Measurements from ENCODE around the gene TXNDC5. TPM values are rescaled to one million over a fixed set of nuclear protein-coding genes. Genes with fewer than 3 reads are reported as not detected.

TXNDC5 gene
- total RNA-seq: 62.7 TPM

GRCh38 chr6:7910654-7911344 is at the start of gene TXNDC5:
Gene TXNDC5 (minus strand): TSS chr6:7910788. CDS start chr6:7910776, 12 bp downstream.
- DNase-seq (ENCODE audit: low spot score) (peak; percentile 90), ATAC-seq (peak; percentile 87)
- intact Hi-C loops (cut with DNase I): no loop called here

- ATAC-seq: no peak
- no peak for DNase-seq (ENCODE audit: low spot score)
- intact Hi-C loops (cut with DNase I): no loop called here
These were observed 49.6 kb upstream of the TXNDC5 start for GRCh38 chr6:7960141-7960540.

GRCh38 chr6:7959453-7959852 is 48.9 kb upstream of the TXNDC5 start:
- ATAC-seq (no peak), DNase-seq (ENCODE audit: low spot score) (no peak)
- intact Hi-C loops (cut with DNase I): no loop called here

DNA sequence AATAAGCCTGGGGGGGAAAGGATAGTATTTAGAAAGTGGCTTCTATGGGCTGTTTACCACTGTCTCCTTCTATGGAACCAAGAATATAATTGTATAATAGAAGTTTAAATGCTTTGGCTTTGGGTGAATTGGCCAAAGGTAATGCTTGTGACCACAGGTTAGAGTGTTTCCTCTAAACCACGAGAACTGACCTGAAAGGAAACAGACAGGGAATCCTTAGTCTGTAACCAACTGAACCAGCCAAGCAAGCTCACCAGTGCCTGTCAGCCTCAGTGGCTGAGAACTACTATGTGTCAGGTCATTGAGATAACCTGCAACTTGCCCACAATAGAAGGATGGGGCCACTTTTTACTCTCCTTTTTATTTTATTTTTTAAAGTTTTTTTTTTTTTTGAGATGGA is 47.9 kb upstream of the TXNDC5 start:
- intact Hi-C loops (cut with DNase I): no loop called here
- ATAC-seq: no peak

GRCh38 chr6:7956257-7956656 is 45.7 kb upstream of the TXNDC5 start:
- DNase-seq (ENCODE audit: low spot score) (no peak), ATAC-seq (no peak)
- intact Hi-C loops (cut with DNase I): no loop called here

More for the DNA sequence above, 47.9 kb upstream of the TXNDC5 start:
- no peak for DNase-seq (ENCODE audit: low spot score)

DNA sequence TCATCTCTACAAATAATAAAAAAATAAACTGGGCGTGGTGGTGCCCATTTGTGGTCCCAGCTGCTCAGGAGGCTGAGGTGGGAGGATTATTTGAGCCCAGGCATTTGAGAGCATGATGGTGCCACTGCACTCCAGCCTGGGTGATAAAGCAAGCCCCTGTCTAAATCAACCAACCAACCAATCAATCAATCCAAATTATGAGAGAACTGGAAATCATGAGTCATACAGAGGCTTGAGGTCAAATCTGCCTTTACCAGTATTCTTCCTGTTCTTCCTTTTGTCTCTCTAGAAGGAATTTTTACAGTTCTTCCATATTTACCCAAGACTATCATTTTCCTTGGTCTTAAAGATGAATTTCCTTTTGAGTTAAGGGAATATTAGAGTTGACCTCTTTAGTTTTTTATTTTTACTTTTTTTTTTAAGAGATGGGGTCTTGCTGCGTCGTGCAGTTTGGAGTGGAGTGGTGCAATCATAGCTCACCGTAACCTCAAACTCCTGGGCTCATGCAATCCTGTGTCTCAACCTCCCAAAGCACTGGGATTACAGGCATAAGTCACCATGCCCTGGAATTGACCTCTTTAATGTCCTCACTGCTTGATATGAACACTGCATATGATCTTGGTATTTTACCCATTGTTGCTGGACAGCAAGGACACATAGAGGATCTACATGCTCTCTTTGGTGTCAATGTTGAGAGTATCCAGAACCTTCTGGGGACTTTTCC is 44.1 kb upstream of the TXNDC5 start:
- ATAC-seq (no peak), DNase-seq (ENCODE audit: low spot score) (no peak)
- intact Hi-C loops (cut with DNase I): no loop called here

DNA sequence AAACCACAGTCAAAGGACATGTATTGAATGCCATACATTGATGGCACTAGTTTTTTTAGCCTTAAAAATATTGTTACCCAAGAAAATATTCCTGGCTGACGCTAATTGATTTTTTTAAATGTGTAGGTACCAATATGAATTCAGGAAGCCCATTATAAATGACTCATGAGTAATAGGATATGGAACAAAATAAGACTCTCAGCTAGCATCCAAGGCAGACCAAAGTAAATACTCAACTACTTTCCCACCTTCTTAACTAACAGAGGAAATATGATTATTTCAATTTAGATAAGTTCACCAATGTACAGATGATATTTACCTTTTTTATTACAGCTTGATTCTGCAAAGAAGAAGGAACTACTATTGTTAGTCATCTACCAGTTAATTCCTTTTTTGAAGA is 43.2 kb upstream of the TXNDC5 start:
- DNase-seq (ENCODE audit: low spot score) (no peak), ATAC-seq (no peak)
- intact Hi-C loops (cut with DNase I): no loop called here

- DNase-seq (ENCODE audit: low spot score) (no peak), ATAC-seq (peak; percentile 57)
- intact Hi-C loops (cut with DNase I): no loop called here
These were observed 29.3 kb upstream of the TXNDC5 start for GRCh38 chr6:7939864-7940228.

DNA sequence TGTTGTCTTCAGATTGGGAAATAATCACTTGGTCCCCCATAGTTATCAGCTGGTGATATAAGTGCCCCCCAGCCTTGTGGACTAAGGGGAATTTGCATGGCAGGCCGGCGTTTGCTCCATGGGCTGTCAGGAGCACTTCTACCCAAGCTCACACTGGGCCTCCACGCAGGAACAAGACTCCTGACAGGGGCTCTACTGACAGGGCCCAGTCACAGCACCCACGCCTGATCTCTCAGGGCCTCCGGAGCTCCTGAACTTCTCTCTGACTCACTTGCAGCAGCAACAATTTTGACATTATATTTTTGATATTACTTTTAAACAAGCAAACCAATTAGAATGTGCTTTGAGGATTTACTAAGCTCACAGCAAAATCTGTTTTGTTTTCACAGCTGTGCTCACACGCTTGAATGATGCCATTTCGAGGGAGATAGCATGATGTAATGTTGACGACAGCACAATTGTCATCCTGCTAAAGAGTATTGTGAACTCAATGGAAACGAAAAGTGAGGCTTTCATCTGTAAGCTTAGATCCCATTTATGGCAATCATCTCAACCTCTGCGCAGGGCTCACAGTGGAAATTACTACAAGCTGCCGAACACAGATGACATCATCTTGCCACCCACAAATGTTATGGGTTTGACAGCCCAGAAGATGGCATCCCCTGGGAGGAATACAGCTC is 28.7 kb upstream of the TXNDC5 start:
- no peak for DNase-seq (ENCODE audit: low spot score)
- intact Hi-C loops (cut with DNase I): no loop called here
- peak; percentile 80 for ATAC-seq

DNA sequence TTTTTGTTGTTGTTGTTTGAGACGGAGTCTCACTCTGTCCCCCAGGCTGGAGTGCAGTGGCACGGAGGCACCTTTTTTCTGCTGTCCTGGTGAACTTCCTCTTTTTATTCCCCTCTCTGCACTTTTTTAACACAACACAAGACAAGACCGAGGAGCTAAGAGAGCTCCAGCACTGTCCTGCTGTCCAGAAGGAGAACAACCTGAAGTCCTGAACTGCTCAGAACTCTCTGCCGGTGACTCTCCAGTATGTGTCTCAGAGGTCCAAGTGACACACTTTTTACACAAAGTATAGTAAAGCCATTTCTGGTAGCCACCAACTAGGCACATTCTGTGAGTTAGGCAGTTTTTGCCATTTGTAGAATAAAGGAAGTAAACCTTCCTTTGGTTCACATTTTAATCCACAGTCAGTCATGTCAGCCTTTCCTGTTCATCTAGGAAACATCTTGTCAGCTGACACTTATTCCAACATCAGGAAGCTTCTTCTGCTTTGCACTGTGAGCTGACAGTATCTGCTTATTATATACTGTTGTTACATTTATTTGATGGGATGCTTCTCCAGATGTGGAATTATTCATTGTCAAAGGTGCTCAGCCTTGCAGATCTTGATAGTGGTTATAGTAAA is 28.1 kb upstream of the TXNDC5 start:
- DNase-seq (ENCODE audit: low spot score) (no peak), ATAC-seq (peak; percentile 48)
- intact Hi-C loops (cut with DNase I): no loop called here

- intact Hi-C loops (cut with DNase I): no loop called here
- DNase-seq (ENCODE audit: low spot score) (no peak), ATAC-seq (no peak)
These were observed 23.2 kb upstream of the TXNDC5 start for GRCh38 chr6:7933794-7934193.

- DNase-seq (ENCODE audit: low spot score) (no peak), ATAC-seq (no peak)
- intact Hi-C loops (cut with DNase I): no loop called here
These were observed 22.0 kb upstream of the TXNDC5 start for GRCh38 chr6:7932625-7933024.

DNA sequence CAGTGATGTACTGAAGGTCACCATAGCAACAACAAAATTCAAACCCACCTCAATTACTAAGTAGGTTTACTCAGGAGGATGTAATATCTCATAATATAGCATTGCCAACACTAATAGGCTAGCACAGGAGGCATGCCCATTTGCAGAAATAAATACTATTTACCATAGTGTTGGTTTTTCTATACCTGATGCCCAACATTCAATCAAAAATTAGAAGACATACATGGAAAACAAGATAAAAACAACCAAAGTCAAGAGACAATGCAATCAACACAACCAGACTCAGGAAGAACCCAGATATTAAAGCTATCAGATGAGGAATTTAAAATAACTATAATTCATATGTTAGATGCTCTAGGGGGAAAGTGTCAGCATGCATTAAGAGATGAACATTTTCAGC is 14.3 kb upstream of the TXNDC5 start:
- no peak for DNase-seq (ENCODE audit: low spot score)
- no peak for ATAC-seq
- intact Hi-C loops (cut with DNase I): no loop called here

- ATAC-seq: no peak
- intact Hi-C loops (cut with DNase I): no loop called here
- no peak for DNase-seq (ENCODE audit: low spot score)
These were observed 12.0 kb upstream of the TXNDC5 start for GRCh38 chr6:7922596-7922995.

DNA sequence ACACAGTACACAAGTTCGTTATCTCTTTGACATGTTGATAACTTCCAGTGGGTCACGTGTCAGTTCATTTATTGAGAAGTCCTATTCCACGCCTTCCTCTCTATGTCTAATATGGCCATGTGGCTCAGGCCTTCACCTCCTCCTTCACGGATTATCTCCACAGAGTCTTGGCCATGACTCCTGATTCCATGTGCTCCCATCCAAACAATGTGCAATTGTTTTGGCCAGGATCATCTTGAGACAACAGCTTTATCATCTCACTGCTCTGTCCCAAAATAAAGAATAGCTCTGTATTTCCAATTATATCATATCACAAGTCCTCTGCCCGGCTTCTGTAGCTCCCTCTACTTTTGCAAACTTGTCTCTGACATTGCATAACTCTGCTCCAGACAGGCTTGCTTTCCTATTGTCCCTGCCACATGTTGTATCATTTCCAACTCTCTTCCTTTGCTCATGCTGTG is 11.1 kb upstream of the TXNDC5 start:
- ATAC-seq: no peak
- no peak for DNase-seq (ENCODE audit: low spot score)
- intact Hi-C loops (cut with DNase I): no loop called here

- intact Hi-C loops (cut with DNase I): no loop called here
- no peak for ATAC-seq
- DNase-seq (ENCODE audit: low spot score): no peak
These were observed 10.5 kb upstream of the TXNDC5 start for GRCh38 chr6:7921046-7921445.

DNA sequence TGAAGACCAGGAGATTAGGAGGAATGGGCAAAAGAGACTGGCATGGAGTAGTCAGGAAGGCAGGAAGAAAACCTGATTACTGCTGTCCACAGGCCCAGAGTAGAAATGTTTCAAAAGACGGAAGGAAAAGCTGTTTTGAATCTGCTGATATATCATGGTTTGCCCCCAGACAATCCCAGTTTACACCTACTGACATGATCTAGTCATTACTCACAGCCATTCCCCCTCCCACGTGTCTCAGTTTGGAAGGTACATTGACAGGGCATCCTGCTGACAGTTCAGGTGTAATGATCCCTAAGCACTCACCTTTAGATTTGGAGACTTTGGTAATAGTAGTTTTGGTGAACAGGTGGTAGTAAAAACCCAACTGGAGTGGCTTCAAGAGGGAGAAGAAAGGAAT is 9.8 kb upstream of the TXNDC5 start:
- intact Hi-C loops (cut with DNase I): no loop called here
- DNase-seq (ENCODE audit: low spot score) (no peak), ATAC-seq (no peak)

DNA sequence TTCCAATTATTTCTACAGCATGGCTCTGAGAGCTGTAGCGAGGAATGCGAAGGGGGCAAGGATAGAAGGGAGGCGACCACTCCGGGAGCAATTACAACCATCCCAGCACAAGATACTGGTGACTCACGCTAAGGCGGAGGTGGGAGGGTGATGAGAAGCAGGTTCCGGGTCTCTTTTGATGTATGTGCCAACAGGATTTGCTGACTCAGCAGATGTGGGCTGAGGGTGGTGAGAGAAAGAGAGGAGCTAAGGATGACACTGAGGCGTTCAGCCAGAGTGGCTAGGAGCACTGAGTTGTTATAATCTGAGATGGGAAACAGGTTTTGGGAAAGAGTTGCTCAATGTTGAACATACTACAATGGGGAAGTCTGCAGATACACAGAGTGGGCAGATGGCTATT is 9.3 kb upstream of the TXNDC5 start:
- DNase-seq (ENCODE audit: low spot score) (no peak), ATAC-seq (no peak)
- intact Hi-C loops (cut with DNase I): no loop called here

DNA sequence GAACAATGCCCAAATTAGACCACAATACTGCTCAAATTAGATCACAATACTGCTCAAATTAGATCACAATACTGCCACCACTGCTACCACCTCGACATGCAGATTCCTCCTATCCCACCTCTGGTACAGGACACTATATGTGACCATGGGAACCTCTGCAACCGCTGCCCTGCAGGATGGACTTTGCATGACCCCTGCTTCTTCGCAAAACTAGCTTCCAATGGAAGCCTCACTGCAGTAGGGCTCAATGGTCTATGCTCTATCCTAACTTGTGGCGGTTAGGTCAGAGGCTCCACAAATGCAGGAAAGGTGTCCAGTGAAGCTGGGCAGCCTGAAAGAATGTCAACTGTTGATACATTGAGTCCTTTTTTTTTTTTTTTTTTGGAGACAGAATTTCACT is 7.8 kb upstream of the TXNDC5 start:
- DNase-seq (ENCODE audit: low spot score) (no peak), ATAC-seq (no peak)
- intact Hi-C loops (cut with DNase I): no loop called here

DNA sequence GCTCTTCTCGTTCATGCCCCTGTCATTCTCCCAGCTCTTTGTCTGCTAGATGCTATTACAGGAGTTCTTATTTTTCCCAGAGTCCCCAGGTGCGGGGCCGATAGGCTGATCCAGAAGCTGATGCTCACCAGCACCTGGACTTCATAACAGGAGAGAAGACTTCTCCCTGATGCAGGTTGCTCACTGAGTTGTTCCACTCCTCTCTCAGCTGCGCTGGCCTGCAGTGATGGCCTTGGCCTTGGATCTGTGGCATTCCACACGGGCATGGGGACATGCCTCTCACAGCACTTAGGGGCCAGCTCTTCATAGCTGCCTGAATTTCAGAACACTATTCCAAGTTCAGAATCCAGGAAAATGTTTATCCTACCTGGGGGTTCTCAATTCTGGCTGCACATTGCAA is 7.1 kb upstream of the TXNDC5 start:
- ATAC-seq (no peak), DNase-seq (ENCODE audit: low spot score) (no peak)
- intact Hi-C loops (cut with DNase I): no loop called here
